H1 (cell line): ENCODE results near the gene YRDC. TPM values are rescaled to one million over a fixed set of nuclear protein-coding genes. Genes with fewer than 3 reads are reported as not detected.

Source experiments
- CTCF ChIA-PET: fragments of 300-600 bp; sonication (Branson Sonifier 250); formaldehyde crosslinking; loops from one replicate; lab custom pipeline; 2021; ENCODE audit not compliant: partially characterized antibody; lab: Charles Lee
- POLR2A ChIA-PET: fragments of 300-600 bp; sonication (Branson Sonifier 250); formaldehyde crosslinking; loops from one replicate; lab custom pipeline; 2021; ENCODE audit warnings: inconsistent platforms; ENCODE audit not compliant: partially characterized antibody; lab: Charles Lee
- DNase-seq, 2 experiments: peaks; one replicate each; pipeline versions ENCODE4 v3.0.0 to v3.0.0-alpha.2; 2010 to 2022; ENCODE audit warnings: low spot score in 2 of 2, low read depth in 1 of 2, mixed read lengths in 1 of 2
- FAIRE-seq: peaks from 2 replicates; lab custom pipeline; 2011; peaks lifted over from hg19 to GRCh38; lab: Jason Lieb, UNC
- H2AFZ ChIP-seq: 2 replicates; pipeline ENCODE4 v1.8.1; 2012; ENCODE audit warnings: low read length, inconsistent platforms
- H2AK5ac ChIP-seq: 2 replicates; pipeline ENCODE4 v1.6.1; 2013; ENCODE audit warnings: low read depth, low read length
- H2BK120ac ChIP-seq: replicated peaks from 2 replicates; pipeline ENCODE3; 2013; ENCODE audit warnings: low read depth, low read length, inconsistent platforms
- H2BK12ac ChIP-seq: 2 replicates; pipeline ENCODE4 v1.6.1; 2013; ENCODE audit warnings: low read depth, low read length
- H2BK15ac ChIP-seq: 2 replicates; pipeline ENCODE4 v1.6.1; 2013; ENCODE audit warnings: low read length
- H2BK20ac ChIP-seq: 2 replicates; pipeline ENCODE4 v1.6.1; 2013; ENCODE audit warnings: low read length
- H2BK5ac ChIP-seq: 2 replicates; pipeline ENCODE4 v1.6.1; 2013; ENCODE audit warnings: low read depth, low read length
- H3K14ac ChIP-seq: 2 replicates; pipeline ENCODE4 v1.6.1; 2013; ENCODE audit warnings: inconsistent platforms; ENCODE audit not compliant: insufficient read length
- H3K18ac ChIP-seq: 2 replicates; pipeline ENCODE4 v1.6.1; 2013; ENCODE audit warnings: low read length; ENCODE audit errors: extremely low read depth
- H3K23ac ChIP-seq: 2 replicates; pipeline ENCODE4 v1.6.1; 2013; ENCODE audit warnings: inconsistent platforms; ENCODE audit not compliant: insufficient read length
- H3K23me2 ChIP-seq: 2 replicates; pipeline ENCODE4 v1.6.1; 2013; ENCODE audit warnings: low read depth, low read length
- H3K27ac ChIP-seq: 2 replicates; pipeline ENCODE4 v1.6.1; 2011; ENCODE audit warnings: low read depth, low read length, inconsistent platforms
- H3K27me3 ChIP-seq, 4 experiments: replicated peaks in 1 of 4; 1 replicate in 1 of 4; 2 replicates in 3 of 4; pipeline versions ENCODE4 v1.6.1 to v1.8.1; 2011 to 2013; ENCODE audit warnings: low read length in 3 of 4, mild to moderate bottlenecking in 3 of 4, inconsistent platforms in 2 of 4, mixed read lengths in 2 of 4, moderate library complexity in 1 of 4; ENCODE audit not compliant: control insufficient read depth in 3 of 4, insufficient read depth in 3 of 4; ENCODE audit errors: extremely low read depth in 1 of 4
- H3K36me3 ChIP-seq, 4 experiments: 2 replicates each; pipeline versions ENCODE4 v1.6.1 to v1.8.1; 2011 to 2013; ENCODE audit warnings: mild to moderate bottlenecking in 4 of 4, low read length in 3 of 4, moderate library complexity in 2 of 4, control low read depth in 1 of 4, inconsistent platforms in 1 of 4; ENCODE audit not compliant: insufficient read depth in 4 of 4, control insufficient read depth in 2 of 4
- H3K4ac ChIP-seq: replicated peaks from 2 replicates; pipeline ENCODE3; 2013; ENCODE audit warnings: low read length, low read depth, mixed read lengths, inconsistent platforms; ENCODE audit not compliant: insufficient read length
- H3K4me1 ChIP-seq, 4 experiments: replicated peaks in 1 of 4; 1 replicate in 1 of 4; 2 replicates in 3 of 4; pipeline versions ENCODE4 v1.6.1 to v1.8.1; 2011 to 2013; ENCODE audit warnings: low read length in 3 of 4, inconsistent platforms in 2 of 4, mixed read lengths in 1 of 4; ENCODE audit not compliant: insufficient read depth in 4 of 4, control insufficient read depth in 3 of 4
- H3K4me2 ChIP-seq, 2 experiments: 2 replicates each; pipeline versions ENCODE4 v1.6.1 to v1.8.1; 2011 to 2013; ENCODE audit warnings: low read depth in 2 of 2, low read length in 2 of 2, control low read depth in 1 of 2, inconsistent platforms in 1 of 2, mild to moderate bottlenecking in 1 of 2; ENCODE audit not compliant: insufficient read depth in 1 of 2
- H3K4me3 ChIP-seq, 4 experiments: fragments of 200-600, 300-600 bp in 1 of 4; sonication (generic), shearing (Covaris generic), sonication (Bioruptor Twin) in 1 of 4; 2 replicates each; pipeline versions ENCODE4 v1.5.1 to v1.8.1; 2011 to 2016; ENCODE audit warnings: low read length in 4 of 4, low read depth in 3 of 4, control low read depth in 2 of 4, inconsistent platforms in 2 of 4, mild to moderate bottlenecking in 2 of 4, mixed read lengths in 1 of 4, moderate library complexity in 1 of 4; ENCODE audit not compliant: insufficient read depth in 2 of 4; ENCODE audit errors: extremely low read depth in 1 of 4
- H3K56ac ChIP-seq: replicated peaks from 2 replicates; pipeline ENCODE3; 2013; ENCODE audit warnings: low read depth, mild to moderate bottlenecking, mixed read lengths, low read length, inconsistent platforms; ENCODE audit not compliant: insufficient read length
- H3K79me1 ChIP-seq: 2 replicates; pipeline ENCODE4 v1.6.1; 2013; ENCODE audit warnings: low read depth, low read length, control low read depth
- H3K79me2 ChIP-seq, 2 experiments: 2 replicates each; pipeline versions ENCODE4 v1.6.1 to v1.8.1; 2012 to 2013; ENCODE audit warnings: low read length in 2 of 2, mild to moderate bottlenecking in 2 of 2, inconsistent platforms in 1 of 2; ENCODE audit not compliant: insufficient read depth in 2 of 2, control insufficient read depth in 1 of 2
- H3K9ac ChIP-seq, 4 experiments: replicated peaks in 1 of 4; 1 replicate in 1 of 4; 2 replicates in 3 of 4; pipeline versions ENCODE4 v1.6.1 to v1.8.1; 2011 to 2013; ENCODE audit warnings: low read depth in 3 of 4, low read length in 3 of 4, control low read depth in 2 of 4, mild to moderate bottlenecking in 2 of 4, moderate library complexity in 2 of 4, inconsistent platforms in 1 of 4; ENCODE audit errors: extremely low read depth in 1 of 4
- H3K9me3 ChIP-seq, 2 experiments: 2 replicates each; pipeline versions ENCODE4 v1.6.1 to v1.8.1; 2012 to 2013; ENCODE audit warnings: mild to moderate bottlenecking in 2 of 2, moderate library complexity in 2 of 2, control low read depth in 1 of 2, inconsistent platforms in 1 of 2, low read depth in 1 of 2, low read length in 1 of 2, mixed read lengths in 1 of 2; ENCODE audit not compliant: insufficient read depth in 2 of 2
- H4K20me1 ChIP-seq, 2 experiments: replicated peaks in 1 of 2; 2 replicates each; pipeline versions ENCODE3 to v1.8.1; 2011 to 2013; ENCODE audit warnings: inconsistent platforms in 2 of 2, low read length in 2 of 2, mild to moderate bottlenecking in 1 of 2; ENCODE audit not compliant: insufficient read depth in 2 of 2, control insufficient read depth in 1 of 2
- H4K5ac ChIP-seq: 2 replicates; pipeline ENCODE4 v1.6.1; 2013; ENCODE audit warnings: low read length, low read depth, mixed read lengths, inconsistent platforms; ENCODE audit not compliant: insufficient read length
- H4K8ac ChIP-seq: 2 replicates; pipeline ENCODE4 v1.8.0; 2013; ENCODE audit warnings: mild to moderate bottlenecking, moderate library complexity, low read length, inconsistent platforms; ENCODE audit not compliant: insufficient read depth; ENCODE audit errors: extremely low read depth
- H4K91ac ChIP-seq: replicated peaks from 2 replicates; pipeline ENCODE3; 2013; ENCODE audit warnings: low read length, mixed read lengths, inconsistent platforms; ENCODE audit not compliant: insufficient read length
- ATF2 ChIP-seq: IDR thresholded peaks from 2 replicates; pipeline ENCODE4 v1.6.1; 2012; ENCODE audit warnings: low read length, inconsistent platforms
- ATF3 ChIP-seq: IDR thresholded peaks from 2 replicates; pipeline ENCODE4 v1.6.1; 2011; ENCODE audit warnings: low read depth, mild to moderate bottlenecking, low read length; ENCODE audit not compliant: insufficient read depth
- CBX8 ChIP-seq: fragments of 300-800, 300-1000 bp; sonication (generic); IDR thresholded peaks from 2 replicates; pipeline ENCODE4 v1.7.1; 2016; ENCODE audit warnings: low read depth, low read length, borderline replicate concordance
- CEBPB ChIP-seq: IDR thresholded peaks from 2 replicates; pipeline ENCODE4 v1.6.1; 2012; ENCODE audit warnings: low read depth, low read length
- CHD1 ChIP-seq: IDR thresholded peaks from 2 replicates; pipeline ENCODE4 v1.6.1; 2012; ENCODE audit warnings: low read depth, low read length, improper control_type of control experiment
- SRF ChIP-seq: IDR thresholded peaks from 2 replicates; pipeline ENCODE4 v1.6.1; 2011; ENCODE audit warnings: mild to moderate bottlenecking, low read depth, low read length, moderate library complexity
- SUZ12 ChIP-seq: fragments of 200-600 bp; sonication (generic); IDR thresholded peaks from 2 replicates; pipeline ENCODE4 v1.6.1; 2012; ENCODE audit warnings: mild to moderate bottlenecking, inconsistent platforms, low read length, moderate library complexity, mixed read lengths
- WGBS, 2 experiments: shearing (Covaris generic) in 1 of 2; methylation state at CpG; one replicate each; pipeline versions ENCODE4 v1.1.6 to v1.1.7; 2013 to 2015; ENCODE audit warnings: low lambda C conversion rate in 2 of 2, mixed read lengths in 2 of 2, inconsistent platforms in 1 of 2, low coverage in 1 of 2, missing lambda C conversion rate in 1 of 2; ENCODE audit not compliant: insufficient replicate concordance in 2 of 2, insufficient coverage in 1 of 2, insufficient read length in 1 of 2; ENCODE audit errors: extremely low coverage in 1 of 2, missing lambda C conversion rate in 1 of 2; 5-methylcytosine and 5-hydroxymethylcytosine counted together
- polyA plus RNA-seq, 7 experiments: library from polyadenylated mRNA; depleted of rRNA in 3 of 7; stranded (reverse) in 5 of 7; unstranded in 2 of 7; fragments of >200 nt in 5 of 7; fragments of 200-250 nt in 2 of 7; gene quantifications; 1 replicate in 5 of 7; 2 replicates in 1 of 7; 4 replicates in 1 of 7; pipeline versions ENCODE4 v1.2.1 to v1.2.3, GENCODE V29; 2011 to 2013; ENCODE audit warnings: missing spikeins in 2 of 7, mixed read lengths in 2 of 7
- total RNA-seq: library from RNA; stranded (reverse); fragmentation: NEBNext Ultra II Directional; extraction: Animal tissue kit (Norgen Biotek cat#: 25700); gene quantifications from 2 replicates; pipeline ENCODE4 v1.2.1, GENCODE V29; 2021
- TF ChIP-seq, protein P1 (sequence below): IDR thresholded peaks from 2 replicates; pipeline ENCODE4 v1.6.1; 2012; ENCODE audit warnings: inconsistent platforms

The YRDC gene
- total and polyA plus RNA-seq, 2 of the 8 experiments (the other 6 are each of a cell fraction or from before 2014, with no cell fraction given) = 21.1 to 21.6 TPM

- Histone ChIP-seq H3K23me2 (no peaks in the 10 kb centered on the region; the same call in 1 of the 2 replicates), H3K27ac (no peak overlapping the region), H3K9me3 (no peaks in the 10 kb centered on the region), H3K9ac (no peak overlapping the region), H3K4me3 (no peak overlapping the region), H2AK5ac (no peak overlapping the region), H3K79me2 (no peaks in the 10 kb centered on the region; a peak in 1 of 4 replicates), H3K14ac (no peak overlapping the region), H3K36me3 (peaks cover 5 to 16% (median 9%) of the 10 kb centered on the region in 4 experiments; a peak in 6 of 8 replicates), H3K79me1 (no peaks in the 10 kb centered on the region; the same call in 1 of the 2 replicates), H3K27me3 (no peaks in the 10 kb centered on the region), H3K4me2 (no peak overlapping the region), H4K91ac (no peak overlapping the region), H3K18ac (no peak overlapping the region), H3K56ac (no peak overlapping the region), H3K4ac (no peak overlapping the region), H2BK15ac (no peak overlapping the region), H4K8ac (no peak overlapping the region), H2BK12ac (no peak overlapping the region), H2BK5ac (no peak overlapping the region), H3K4me1 (peaks cover 4 to 7% (median 5%) of the 10 kb centered on the region in 4 experiments; a peak in 6 of 7 replicates), H3K23ac (no peak overlapping the region), H2AFZ (no peak overlapping the region), H2BK20ac (no peak overlapping the region), H4K5ac (no peak overlapping the region), H2BK120ac (no peak overlapping the region), H4K20me1 (peaks cover 0 to 16% of the 10 kb centered on the region in 2 experiments)
- POLR2A ChIA-PET = interaction anchor here (1.8 kb wide), 1 partner anchor 9 kb away, joined by 4 read pairs; no protein-coding TSS in a partner anchor
- CTCF ChIA-PET = no interaction called here
- 93% methylated on average over 2 of the region's 2 CpGs; no CpG with 5 or more reads in 1 of the 2 experiments for WGBS, 2 experiments
- no peak for DNase-seq
- no peak for FAIRE-seq
- TF ChIP-seq CEBPB = no peak
- TF ChIP-seq CHD1 = no peak
- TF ChIP-seq ATF2 = no peak
- TF ChIP-seq, protein P1, sequence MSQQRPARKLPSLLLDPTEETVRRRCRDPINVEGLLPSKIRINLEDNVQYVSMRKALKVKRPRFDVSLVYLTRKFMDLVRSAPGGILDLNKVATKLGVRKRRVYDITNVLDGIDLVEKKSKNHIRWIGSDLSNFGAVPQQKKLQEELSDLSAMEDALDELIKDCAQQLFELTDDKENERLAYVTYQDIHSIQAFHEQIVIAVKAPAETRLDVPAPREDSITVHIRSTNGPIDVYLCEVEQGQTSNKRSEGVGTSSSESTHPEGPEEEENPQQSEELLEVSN = no peak
- TF ChIP-seq CBX8 = no peak
- TF ChIP-seq SUZ12 = no peak
- TF ChIP-seq SRF = no peak
- no peak for TF ChIP-seq ATF3
Measured at GRCh38 chr1:37813529-37814145, 5.6 kb upstream of the YRDC start.
